GM18520 (cell line): Measurements from ENCODE around the gene ELL2.
A peak's percentile ranks its signal among the peaks of the same experiment; 100 is the strongest.

Source experiments
- ATAC-seq: cut with Tn5 transposase; IDR thresholded peaks from one replicate; pipeline ENCODE4 v1.9.1; 2021; ENCODE audit not compliant: unreplicated experiment

ELL2 gene

DNA sequence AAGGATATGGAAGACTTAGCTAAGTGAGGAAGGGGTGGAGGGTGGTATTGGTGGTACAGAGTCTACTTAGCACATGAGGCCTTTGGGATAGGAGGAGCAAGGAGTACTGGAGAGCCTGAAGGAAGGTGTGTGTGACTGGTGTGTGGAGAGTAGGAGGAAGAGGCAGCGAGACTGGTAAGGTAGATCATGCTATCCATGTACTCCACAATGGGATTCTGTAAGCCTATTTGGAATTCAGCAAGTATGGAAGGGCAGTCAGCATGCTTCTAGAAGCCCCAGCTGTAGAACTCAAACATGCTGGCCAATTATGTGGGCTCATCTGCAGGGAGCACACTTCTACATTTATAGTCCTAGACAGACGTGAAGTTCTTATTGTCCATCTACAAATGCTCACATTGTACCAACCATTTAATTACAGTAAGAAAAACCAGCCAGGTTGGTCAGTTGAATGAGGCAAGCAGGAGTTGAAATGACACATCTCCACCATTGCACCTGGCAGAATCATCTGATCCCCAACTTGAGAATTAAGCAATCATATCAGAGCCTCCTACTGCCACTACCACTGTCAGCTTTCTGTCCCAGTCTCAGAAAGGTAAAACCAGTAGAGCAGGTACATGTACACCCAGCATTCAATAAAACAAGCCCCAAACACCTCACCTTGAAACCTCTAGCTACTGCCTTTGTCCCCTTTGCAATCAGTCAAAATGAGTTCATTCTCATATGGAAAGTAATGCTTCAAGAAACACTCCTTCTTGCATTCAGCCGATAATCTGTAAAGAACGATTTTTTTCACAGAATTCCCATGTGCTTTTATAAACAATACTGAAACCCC lies 78.2 kb downstream of the ELL2 start:
- no peak for ATAC-seq

DNA sequence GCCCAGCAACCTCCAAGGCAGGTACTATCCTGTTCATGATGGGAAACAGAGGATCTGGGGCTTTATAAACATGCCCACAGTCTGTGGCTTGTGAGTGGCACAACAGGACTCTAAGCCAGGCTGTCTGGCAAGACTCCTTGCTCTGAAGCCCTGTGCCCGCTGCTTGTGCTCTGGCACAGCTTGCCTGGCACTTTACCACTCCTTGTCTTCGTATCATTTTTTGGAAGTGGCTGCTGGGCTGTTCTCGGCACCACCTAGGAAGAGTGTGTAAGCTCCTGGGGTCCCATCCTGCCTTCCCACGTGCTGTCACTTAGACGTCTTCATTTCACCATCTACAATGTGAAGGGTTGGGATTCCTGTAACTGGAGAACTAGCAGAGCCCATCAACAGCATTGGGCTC lies 79.8 kb downstream of the ELL2 start:
- ATAC-seq = no peak

DNA sequence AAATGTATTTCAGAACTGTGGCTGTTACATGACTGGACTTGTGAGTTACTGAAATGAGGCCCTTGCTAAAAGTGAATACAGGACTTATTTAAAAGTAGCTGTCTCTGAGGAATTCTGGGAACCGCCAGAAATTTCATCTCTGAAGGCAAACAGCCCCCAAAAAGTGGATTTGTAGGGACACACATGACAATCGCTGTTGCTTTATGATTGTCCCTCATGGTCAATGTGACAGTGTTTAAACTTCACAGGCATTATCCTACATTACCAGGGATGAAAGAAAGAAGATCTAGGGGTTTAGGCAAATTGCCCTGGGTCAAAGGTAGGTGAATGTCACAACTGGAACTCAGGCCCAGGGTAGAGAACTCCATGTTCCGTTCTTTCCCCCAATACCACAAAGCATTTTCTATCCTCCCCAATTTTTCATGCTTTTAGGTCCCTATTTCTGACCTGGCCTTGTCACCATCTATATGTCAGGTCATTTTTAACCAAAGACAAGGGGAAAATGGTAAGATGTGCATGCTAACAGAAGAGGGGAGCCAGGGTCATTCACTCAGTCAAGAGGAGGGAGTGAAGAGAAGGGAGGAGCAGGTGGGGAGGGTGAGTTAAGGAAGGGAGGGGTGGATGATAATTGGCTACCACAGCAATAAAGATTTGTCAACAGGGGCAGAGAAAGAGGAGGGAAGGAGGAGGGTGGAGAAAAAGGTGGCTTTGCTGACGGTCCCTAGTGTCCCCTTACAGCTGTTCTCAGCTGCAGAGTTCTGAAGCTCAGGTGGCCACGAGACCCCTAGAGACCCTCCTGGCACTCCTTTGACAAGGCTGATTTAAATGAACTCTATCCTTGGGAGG lies 81.3 kb downstream of the ELL2 start:
- ATAC-seq = no peak

DNA sequence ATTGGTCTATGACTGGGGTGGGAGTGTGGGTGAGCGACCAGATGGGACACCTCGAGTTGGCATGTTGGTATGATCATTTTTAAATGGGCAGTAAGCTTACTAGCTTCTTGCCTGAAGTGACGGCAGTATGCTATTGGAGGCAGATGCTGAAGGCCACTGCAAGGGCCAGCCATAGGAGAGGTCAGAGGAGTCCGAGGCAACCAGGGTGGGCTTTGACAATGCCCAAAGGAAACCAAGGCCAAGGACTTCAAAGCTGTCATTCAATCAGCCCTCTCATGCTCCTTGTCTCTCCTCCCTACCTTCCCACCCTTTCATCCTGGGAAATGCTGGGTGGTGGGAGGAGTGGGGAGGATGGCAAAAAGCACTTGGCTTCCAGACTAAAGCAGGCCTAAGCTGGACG lies 82.0 kb downstream of the ELL2 start:
- no peak for ATAC-seq

DNA sequence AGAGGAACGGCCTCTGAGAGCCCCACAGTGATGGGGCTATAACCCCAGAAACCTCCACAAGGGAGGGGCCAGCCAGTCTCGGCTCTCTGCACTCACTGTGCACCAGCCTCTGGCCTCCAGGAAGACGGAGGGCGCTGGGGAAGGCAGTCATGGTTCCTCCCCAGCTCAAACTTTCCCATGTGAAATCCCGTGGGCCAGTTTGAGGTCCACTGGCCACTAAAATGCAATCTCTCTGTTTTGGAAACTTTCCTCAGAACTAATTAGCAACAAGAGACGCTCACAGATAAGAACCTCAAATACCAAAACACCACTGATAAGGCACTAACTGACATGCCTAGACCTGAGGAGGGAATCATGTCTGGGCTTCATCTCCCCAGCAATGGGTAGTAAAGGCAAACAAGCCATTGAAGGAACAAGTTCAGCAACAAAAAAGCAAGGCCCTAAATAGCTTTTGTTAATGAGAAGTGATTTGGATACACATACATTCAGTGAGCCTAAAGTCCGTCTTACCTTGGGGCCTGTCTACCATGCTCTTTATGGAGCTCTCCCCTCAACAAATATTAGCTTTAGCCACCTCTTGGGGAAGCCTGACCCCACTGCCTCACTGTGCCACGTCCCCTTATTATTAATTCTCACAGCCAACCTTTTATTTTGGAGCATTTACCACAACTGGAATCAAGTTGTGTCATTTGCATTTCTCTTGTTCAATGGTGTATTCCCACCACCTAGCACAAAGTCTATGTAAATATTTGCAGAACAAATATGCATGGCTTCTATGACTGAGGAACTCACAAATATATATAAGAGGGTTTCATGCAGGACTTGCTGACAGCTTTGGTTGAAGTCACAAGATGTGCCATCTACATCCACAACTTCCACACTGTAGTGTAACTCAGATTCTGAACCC lies 83.0 kb downstream of the ELL2 start:
- ATAC-seq = no peak

DNA sequence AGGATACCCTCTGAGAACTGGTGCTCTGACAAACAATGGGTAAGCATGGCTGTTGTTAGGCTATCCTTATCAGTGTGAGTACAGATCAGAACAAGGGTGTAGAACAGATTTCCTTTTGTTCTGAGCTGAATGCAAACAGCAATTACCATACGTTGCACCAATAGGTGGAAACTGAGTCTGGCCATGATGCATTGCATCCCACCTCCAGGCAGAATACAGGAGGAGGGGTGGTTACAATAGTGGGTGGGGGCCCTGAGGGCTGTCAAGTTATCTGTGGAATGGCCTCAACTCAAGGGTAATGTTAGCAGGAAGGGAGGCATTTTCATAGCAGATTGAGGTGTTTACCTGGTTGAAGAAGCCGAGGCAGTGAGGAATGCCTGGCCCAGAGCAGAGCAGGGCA lies 84.9 kb downstream of the ELL2 start:
- ATAC-seq = no peak

DNA sequence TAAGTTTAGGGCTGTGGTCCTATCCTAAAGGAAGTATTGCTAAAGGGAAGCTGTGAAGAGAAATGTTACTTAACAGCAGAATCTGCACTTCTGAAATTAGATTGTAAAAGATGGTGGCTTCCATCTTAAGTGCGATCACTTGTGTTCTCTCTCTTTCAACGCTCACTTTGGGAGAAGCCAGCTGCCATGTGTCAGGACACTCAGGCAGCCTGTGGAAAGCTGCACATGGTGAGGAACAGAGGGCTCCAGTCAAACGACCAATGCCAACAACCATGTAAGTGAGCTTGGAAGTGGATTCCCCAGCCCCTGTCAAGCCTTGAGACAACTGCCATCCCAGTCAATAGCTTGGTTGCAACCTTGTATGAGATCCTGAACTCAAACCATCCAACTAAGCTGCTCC lies 87.4 kb downstream of the ELL2 start:
- ATAC-seq = no peak

DNA sequence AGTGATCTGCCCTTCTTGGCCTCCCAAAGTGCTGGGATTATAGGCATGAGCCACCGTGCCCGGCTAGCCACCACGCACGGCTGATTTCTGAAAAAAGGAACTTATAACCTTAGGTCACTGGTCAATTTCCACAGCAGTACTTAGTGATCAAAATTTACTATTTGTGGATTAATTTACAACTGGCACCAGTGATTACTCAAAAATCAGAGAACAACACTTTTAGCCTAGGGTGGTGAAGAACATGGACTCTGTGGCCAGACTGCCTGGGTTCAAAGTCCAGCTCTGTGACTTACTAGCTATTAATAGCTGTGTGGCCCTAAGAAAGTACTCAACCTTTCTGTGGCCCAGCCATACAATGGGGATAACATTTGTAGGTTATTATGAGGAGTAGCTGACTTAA lies 88.3 kb downstream of the ELL2 start:
- ATAC-seq = no peak

DNA sequence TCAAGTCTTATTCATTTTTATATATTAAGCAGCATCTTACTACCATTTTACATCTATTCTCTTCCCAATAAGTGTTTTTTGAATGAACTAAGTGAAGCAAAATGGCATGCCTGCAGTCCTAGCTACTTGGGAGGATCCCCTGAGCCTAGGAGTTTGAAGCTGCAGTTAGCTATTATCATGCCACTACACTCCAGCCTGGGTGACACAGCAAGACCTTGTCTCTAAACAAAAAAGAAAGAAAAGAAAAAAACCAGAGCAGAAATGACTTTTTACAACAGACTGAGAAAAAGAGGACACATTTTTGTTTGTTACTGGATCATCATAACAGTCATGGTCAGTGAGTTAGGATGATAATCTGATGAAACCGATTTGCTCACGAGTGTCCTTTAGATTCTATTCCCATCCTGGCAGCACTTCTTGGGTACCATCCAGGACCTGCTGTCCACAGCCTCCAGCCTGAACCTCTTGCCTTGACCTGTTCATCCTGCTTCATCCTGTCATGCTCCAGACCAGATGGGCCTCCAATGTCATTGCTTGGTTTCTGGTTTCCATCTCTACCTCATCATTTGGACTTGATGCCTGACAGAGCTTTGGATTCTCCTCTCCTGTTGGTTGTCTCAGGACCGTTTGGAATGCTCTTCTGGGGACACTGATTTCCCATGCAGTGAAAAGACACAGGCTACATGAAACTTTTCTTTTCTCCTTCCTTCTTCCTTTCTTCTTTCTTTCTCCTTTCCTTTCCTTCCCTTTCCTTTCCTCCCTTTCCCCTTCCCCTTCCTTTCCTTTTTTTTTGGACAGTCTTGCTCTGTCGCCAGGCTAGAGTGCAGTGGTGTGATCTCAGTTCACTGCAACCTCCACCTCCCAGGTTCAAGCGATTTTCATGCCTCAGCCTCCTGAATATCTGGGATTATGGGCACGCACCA lies 89.0 kb downstream of the ELL2 start:
- no peak for ATAC-seq

DNA sequence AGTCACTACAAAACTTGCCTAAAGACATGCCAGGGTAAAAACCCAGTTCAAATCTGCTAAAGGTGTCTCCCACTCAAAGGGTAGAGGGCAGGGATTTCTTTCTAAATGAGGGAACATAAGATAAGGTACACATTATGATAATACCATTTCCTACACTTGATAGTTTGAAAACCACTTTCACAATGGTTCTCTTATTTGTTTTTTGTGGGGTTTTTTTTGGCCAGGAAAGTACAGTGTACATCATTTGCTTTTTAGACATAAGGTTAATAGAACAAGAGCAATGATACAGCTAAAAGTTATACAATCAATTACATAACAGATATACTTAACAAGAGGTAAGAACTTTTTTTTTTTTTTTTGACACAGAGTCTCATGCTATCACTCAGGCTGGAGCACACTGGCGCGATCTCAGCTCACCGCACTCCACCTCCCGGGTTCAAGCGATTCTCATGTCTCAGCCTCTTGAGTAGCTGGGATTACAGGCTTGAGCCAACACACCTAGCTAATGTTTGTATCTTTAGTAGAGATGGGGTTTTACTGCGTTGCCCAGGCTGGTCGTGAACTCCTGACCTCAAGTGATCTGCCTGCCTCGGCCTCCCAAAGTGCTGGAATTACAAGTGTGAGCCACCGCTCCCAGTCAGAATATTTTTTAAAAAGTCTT lies 90.4 kb downstream of the ELL2 start:
- ATAC-seq = no peak

DNA sequence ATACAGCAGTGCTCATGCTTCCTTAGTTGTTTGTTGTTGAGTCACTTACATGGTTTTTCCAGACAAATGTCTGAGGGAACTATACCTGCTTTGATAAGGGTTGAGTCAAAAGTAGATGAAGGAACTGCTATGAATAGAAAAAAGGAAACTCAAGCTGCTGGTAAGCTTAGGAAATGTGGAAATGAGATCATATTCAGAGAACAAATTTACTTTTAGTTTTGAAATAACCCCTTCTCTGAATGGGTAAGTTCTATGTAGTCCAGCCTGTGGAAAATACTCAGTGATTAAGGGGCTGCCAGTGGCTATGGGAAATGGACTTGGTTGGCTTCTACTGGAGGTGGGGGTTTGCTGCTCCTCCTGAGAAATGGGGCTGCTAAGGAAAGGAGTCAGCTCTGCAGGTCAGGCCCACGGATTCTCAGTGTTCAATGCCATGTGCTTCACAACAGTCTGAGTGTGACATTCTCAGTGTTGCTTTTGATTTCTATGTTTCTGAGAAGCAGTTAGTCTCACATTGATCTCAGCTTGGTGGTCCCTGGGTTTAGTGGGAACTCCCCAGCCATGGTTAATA lies 91.5 kb downstream of the ELL2 start:
- peak; percentile 54 for ATAC-seq

DNA sequence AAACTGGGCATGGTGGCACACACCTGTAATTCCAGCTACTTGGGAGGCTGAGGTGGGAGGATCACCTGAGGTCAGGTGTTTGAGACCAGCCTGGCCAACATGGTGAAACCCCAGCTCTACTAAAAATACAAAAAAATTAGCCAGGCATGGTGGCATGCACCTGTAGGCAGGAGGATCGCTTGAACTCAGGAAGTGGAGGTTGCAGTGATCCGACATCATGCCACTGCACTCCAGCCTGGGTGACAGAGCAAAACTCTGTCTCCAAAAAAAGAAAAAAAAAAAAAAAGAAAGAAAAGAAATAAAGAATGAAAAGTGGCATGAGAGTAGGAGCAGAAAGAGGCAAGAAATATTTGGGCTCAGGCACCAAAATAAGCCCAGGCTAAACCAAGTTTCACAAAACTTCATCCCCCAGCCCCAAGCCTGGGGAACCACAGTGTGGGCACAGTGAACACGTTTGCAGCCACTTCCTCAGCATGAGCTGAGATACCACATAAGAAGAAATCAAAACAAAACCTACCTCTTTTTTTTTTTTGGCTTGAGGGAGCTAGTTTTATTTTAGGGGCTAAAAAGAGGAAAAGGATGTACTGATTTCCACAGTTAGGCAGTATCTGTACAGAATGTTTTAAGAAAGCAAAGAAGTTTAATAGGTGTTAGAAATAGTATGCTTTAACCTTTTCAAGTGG lies 92.3 kb downstream of the ELL2 start:
- ATAC-seq = peak; percentile 28

DNA sequence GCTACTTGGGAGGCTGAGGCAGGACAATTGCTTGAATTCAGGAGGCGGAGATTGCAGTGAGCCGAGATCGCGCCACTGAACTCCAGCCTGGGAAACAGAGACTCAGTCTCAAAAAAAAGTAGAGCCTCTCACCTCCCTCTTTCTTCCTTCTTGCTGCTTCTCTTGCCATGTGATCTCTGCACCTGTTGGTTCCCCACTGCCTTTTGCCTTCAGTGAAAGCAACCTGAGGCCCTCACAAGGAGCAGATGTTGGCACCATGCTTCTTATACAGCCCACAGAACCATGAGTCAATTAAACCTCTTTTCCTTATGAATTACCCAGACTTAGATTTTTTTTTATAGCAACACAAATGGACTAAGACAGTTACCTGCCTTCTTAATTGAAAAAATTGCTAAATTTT lies 93.5 kb downstream of the ELL2 start:
- ATAC-seq = no peak

DNA sequence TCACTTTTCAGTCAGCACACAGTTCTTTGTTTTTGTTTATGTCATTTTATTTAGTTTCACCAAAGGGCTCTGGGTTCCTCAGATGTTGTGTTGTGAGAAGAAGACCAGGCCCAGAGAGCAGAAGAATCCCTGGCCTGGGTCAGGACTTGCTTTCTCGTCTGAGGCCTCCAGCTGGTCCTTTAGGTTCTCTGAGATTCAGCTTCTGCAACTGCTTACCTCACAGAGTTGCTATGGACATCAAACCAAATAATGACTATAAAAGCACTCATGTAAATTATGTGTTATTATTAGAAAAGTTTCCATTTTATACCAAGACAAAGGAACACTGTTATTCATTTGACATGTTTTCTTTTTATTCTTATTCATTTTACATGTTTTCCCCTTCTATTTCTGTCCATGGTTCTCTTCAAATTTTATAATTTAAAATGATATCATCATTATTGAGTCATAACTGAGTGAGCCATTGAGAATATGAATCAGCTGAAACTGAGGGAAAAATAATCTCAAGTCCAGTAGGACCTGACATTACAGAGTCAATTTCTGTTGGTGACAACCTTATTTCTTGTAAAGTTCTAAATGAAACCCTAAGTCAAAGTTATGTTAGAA lies 95.1 kb downstream of the ELL2 start:
- ATAC-seq = no peak

DNA sequence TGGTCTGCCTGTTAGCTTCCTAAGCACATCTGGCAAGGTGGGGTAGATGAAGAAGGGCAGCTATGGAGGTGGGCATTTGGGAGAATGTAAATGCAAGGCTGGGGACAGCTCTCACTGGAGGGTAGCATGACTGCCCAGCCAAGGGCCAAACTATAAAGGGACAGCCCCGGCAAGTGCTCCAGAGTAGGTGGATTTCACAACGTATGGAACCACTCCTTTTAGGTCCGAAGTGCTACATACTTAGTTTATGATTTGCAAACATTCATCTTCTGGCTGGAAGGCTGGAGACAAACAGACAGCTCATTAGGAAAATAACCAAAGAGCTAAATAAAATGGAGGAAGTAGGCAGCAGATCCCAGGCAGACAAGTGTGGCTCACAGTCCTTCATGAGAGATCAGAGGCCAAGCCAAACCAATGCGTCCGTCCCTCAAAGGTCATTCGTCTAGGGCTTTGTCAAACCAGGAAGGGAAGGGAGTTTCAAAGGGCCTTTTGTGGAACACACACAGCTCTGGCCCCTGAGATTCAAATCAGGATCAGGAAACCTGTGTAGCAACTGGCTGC lies 96.6 kb downstream of the ELL2 start:
- no peak for ATAC-seq

DNA sequence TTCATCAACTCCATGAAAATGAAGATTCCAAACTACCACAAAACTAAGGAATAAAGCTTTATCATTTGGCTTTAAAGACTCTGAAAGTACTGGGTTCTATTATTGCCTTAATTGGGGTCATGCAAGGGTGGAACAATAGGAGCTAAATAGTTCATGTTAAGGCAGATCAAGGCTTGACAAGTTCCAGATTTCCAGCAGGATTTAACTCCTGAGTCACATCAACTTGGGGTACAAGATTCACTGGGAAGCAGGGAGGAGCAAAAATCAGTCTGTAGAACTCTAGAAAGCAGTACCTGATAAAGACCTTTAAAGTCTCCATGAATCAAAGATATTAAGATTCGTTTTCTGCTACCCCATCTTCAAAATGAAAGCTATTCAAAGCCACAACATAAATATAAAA lies 97.2 kb downstream of the ELL2 start:
- ATAC-seq = no peak

DNA sequence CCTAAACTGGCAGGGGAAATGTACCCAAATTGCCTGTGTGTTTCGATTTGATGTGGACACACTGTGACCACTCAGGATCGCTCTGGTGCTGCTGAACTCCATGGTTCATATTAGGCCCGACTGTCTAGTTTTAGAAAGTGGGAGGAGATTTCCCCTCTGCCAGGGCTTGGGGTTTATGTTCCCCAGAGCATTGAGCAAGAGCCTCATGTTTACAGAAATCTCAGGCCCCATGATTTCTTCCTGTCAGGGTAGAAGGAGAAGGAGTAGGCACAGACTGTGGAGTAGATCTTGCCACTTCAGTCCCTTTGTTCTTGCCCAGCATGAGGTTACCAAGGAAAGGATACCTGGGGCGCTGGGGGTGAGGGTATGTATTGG lies 98.3 kb downstream of the ELL2 start:
- no peak for ATAC-seq
